Sigmoid colon (tissue), 7 donors: Measurements from ENCODE around the gene FXYD2. TPM values are rescaled to one million over a fixed set of nuclear protein-coding genes. Genes with fewer than 3 reads are reported as not detected.
"Not testable (repeated sequence)": the region's sequence is repeated elsewhere in the genome, so short reads cannot be mapped to it uniquely, and the experiment has no call there.

Experiments used
- DNase-seq: peaks from one replicate; pipeline ENCODE4 v3.0.0-alpha.2; 2019
- H3K27ac ChIP-seq, 4 donors: fragments of 200-600 bp; sonication (generic); one replicate each; pipeline ENCODE4 v1.5.1; 2016 to 2019; ENCODE audit warnings: mild to moderate bottlenecking in 1 of 4
- H3K27me3 ChIP-seq, 3 donors: fragments of 200-600 bp; sonication (generic); one replicate each; pipeline ENCODE4 v1.5.1; 2019; ENCODE audit warnings: mild to moderate bottlenecking in 1 of 3
- H3K36me3 ChIP-seq, 4 donors: fragments of 200-600 bp; sonication (generic); one replicate each; pipeline ENCODE4 v1.5.1; 2016 to 2019
- H3K4me1 ChIP-seq, 4 donors: fragments of 200-600 bp; sonication (generic); one replicate each; pipeline ENCODE4 v1.5.1; 2017 to 2019
- H3K4me3 ChIP-seq, 4 donors: fragments of 200-600 bp; sonication (generic); one replicate each; pipeline ENCODE4 v1.5.1; 2017 to 2019; ENCODE audit warnings: mild to moderate bottlenecking in 2 of 4, moderate library complexity in 1 of 4
- H3K9me3 ChIP-seq, 4 donors: fragments of 200-600 bp in 3 of 4; sonication (generic) in 3 of 4; one replicate each; pipeline versions ENCODE4 v1.5.1 to v1.6.1; 2013 to 2019
- EP300 ChIP-seq, 4 donors: sonication (generic); formaldehyde crosslinking; IDR thresholded peaks; one replicate each; pipeline ENCODE4 v1.6.1; 2017; ENCODE audit warnings: antibody characterized with exemption in 4 of 4
- POLR2A ChIP-seq, 2 donors: fragments of 450-650 bp; IDR thresholded peaks; one replicate each; pipeline ENCODE4 v1.6.1; 2016; ENCODE audit warnings: antibody characterized with exemption in 2 of 2, mild to moderate bottlenecking in 2 of 2, moderate library complexity in 2 of 2
- POLR2AphosphoS5 ChIP-seq, 4 donors: sonication (generic); formaldehyde crosslinking; IDR thresholded peaks; one replicate each; pipeline ENCODE4 v1.6.1; 2017; ENCODE audit warnings: antibody characterized with exemption in 4 of 4
- WGBS, 2 donors: extraction: QIAGEN DNeasy Blood & Tissue Kit; methylation state at CpG; one replicate each; pipeline ENCODE4 v1.1.7; 2013; 5-methylcytosine and 5-hydroxymethylcytosine counted together
- intact Hi-C: fragments of 100-400 bp; cut with DNase I; formaldehyde crosslinking; loops from one replicate; pipeline ENCODE4 v1.15.1; 2023
- polyA plus RNA-seq, 3 donors: library from polyadenylated mRNA; stranded (reverse); fragments of 200-250 nt; gene quantifications; one replicate each; pipeline ENCODE4 v1.2.3, GENCODE V29; 2013
- total RNA-seq, 4 donors: library from RNA; depleted of rRNA; stranded (reverse); fragments of >200 nt; gene quantifications; one replicate each; pipeline ENCODE4 v1.1.0, GENCODE V29; 2016
- TF ChIP-seq, protein P1 (sequence below), 4 experiments: fragments of 450-650 bp in 3 of 4; fragments of 200-600 bp in 1 of 4; IDR thresholded peaks; one replicate each; pipeline ENCODE4 v1.5.1; 2016 to 2019; ENCODE audit warnings: antibody characterized with exemption in 4 of 4, mild to moderate bottlenecking in 3 of 4, moderate library complexity in 2 of 4
- donor health status: healthy with polysubstance abuse.
- donor health status: Bipolar disorder and iron deficiency.
- donor health status: healthy.

FXYD2 gene
- total and polyA plus RNA-seq, 7 donors = 3.2 to 6.6 (median 4.2) TPM; not detected in 1

DNA sequence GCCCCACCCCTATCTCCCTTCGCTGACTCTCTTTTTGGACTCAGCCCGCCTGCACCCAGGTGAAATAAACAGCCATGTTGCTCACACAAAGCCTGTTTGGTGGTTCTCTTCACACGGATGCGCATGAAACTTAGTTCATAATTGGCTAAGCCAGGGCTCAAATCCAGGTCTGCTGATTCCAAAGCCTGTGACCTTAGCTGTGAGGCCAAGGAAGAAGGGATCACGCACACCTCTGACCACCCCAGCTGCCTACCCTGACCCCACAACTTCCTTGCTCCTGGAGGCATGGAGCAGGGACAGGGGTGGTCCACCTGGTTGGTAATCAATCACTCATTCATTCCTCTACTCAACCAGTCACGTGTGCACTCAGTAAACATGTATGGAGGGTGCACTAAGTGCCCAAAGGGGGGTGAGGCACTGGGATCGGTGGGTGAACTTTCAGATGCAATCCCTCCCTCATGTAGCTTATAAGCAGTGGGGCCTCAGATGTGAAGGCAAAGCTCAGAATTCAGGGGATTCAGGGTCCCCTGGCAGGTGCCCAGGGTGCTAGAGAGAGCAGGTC, 10.3 kb downstream of the FXYD2 start:
- Histone ChIP-seq H3K27me3 (no peaks in the 10 kb centered on the region), H3K36me3 (no peaks in the 10 kb centered on the region), H3K9me3 (no peaks in the 10 kb centered on the region), H3K4me1 (peaks cover 0 to 35% (median 31%) of the 10 kb centered on the region in 4 donors), H3K4me3 (no peak overlapping the region), H3K27ac (peak overlapping the region in 1 of 4 donors; percentile 34)
- DNase-seq = no peak
- intact Hi-C loops = no loop called here
- 38 to 63% methylated on average over 7 of the region's 7 CpGs for WGBS, 2 donors
- no peak for TF ChIP-seq POLR2A (IDR thresholded peaks at IDR 0.05)
- TF ChIP-seq, protein P1, sequence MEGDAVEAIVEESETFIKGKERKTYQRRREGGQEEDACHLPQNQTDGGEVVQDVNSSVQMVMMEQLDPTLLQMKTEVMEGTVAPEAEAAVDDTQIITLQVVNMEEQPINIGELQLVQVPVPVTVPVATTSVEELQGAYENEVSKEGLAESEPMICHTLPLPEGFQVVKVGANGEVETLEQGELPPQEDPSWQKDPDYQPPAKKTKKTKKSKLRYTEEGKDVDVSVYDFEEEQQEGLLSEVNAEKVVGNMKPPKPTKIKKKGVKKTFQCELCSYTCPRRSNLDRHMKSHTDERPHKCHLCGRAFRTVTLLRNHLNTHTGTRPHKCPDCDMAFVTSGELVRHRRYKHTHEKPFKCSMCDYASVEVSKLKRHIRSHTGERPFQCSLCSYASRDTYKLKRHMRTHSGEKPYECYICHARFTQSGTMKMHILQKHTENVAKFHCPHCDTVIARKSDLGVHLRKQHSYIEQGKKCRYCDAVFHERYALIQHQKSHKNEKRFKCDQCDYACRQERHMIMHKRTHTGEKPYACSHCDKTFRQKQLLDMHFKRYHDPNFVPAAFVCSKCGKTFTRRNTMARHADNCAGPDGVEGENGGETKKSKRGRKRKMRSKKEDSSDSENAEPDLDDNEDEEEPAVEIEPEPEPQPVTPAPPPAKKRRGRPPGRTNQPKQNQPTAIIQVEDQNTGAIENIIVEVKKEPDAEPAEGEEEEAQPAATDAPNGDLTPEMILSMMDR (IDR thresholded peaks at IDR 0.05) = no peak
- no peak for TF ChIP-seq EP300 (IDR thresholded peaks at IDR 0.05)
- no peak for TF ChIP-seq POLR2AphosphoS5 (IDR thresholded peaks at IDR 0.05)

DNA sequence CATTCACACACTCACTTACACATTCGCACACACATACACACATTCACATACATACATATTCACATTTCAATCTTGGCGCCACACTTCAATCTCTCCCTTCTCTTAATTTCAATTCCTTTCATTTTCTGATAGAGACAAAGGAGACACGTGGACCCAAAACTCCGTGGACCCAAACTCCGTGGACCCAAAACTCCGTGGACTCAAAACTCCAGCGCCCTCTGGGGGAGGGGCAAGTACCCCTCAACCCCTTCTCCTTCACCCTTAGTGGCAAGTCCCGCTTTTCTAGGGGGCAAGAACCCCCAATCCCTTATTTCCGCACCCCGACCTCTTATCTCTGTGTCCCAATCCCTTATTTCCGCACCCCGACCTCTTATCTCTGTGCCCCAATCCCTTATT, 14.5 kb downstream of the FXYD2 start:
- 83 to 94% methylated on average over 12 of the region's 12 CpGs for WGBS, 2 donors
- not testable (repeated sequence) for H3K9me3 ChIP-seq, H3K4me1 ChIP-seq

DNA sequence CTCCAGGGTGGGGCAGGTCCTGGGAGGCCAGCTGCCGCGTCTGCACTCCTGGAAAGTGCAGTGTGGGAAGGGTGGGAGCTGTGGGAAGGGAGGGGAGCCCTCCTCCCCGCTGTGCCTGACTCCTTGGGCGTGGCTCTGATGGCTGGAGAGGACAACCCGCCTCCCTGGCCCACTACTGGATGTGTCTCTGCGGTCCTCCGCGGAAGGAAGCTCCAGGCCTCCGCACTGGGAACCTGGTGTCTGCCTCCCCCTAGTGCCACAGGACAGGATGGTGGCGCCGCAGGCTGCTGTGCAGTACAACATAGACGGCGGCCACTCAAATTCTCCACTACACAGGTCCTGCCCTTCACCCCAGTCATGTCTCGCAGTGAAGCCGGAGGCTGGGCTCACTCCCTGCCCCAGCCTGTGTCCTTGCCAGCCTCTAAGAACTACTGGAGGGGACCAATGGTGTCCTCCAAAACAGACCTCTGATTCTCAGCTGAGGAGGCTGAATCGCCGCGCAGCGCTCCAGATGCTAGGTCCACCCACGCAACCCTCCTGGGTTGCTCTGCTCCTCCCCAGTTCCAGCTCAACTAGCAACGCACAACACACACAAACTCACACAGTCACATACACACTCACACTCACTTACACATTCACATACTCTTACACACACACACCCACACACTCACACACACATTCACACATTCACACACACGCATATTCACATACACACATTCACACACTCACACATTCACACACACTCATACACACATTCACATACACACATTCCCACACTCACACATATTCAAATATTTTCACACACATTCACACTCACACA, 15.1 kb downstream of the FXYD2 start:
- H3K9me3 ChIP-seq = no peaks in the 10 kb centered on the region
- H3K36me3 ChIP-seq = no peaks in the 10 kb centered on the region
- intact Hi-C loops = no loop called here
- no peak overlapping the region for H3K4me3 ChIP-seq
- WGBS, 2 donors = 20 to 38% methylated on average over 22 of the region's 22 CpGs
- H3K4me1 ChIP-seq = peaks cover 0 to 3% (median under 1%) of the 10 kb centered on the region in 4 donors
- peak; percentile 88 for DNase-seq
- TF ChIP-seq EP300 (IDR thresholded peaks at IDR 0.05) (no peak), POLR2AphosphoS5 (IDR thresholded peaks at IDR 0.05) (no peak), POLR2A (IDR thresholded peaks at IDR 0.05) (no peak)
- TF ChIP-seq, protein P1 (IDR thresholded peaks at IDR 0.05) = peak; percentile 27 to 38 (median 28)
- peak overlapping the region in 3 of 4 donors; percentile 16 to 52 (median 43) for H3K27ac ChIP-seq
- no peaks in the 10 kb centered on the region for H3K27me3 ChIP-seq

More for the DNA sequence above, 14.5 kb downstream of the FXYD2 start:
- intact Hi-C loops, H3K4me3 ChIP-seq, DNase-seq, H3K36me3 ChIP-seq, H3K27me3 ChIP-seq: not testable (repeated sequence)
- H3K27ac ChIP-seq = peak overlapping the region in 1 of 4 donors; percentile 52

DNA sequence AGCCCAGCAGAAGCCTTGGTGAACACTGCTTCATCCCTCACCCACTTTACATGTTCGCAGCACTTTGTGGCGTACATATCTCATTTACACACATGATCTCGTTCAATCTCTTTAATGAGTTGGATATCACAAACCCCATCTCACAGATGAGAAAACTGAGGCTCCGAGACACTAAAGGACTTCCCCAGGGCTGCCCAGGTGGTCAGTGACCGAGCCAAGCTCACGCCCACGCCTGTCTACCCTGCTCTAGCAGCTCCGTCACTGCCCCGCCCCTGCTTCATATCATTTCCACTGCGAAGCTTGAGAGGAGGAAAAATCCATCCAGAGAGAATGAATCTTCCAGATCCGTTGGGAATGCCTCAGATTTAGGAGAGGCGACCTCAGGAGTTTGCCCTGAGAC, 15.8 kb downstream of the FXYD2 start:
- intact Hi-C loops = no loop called here
- H3K27me3 ChIP-seq = no peaks in the 10 kb centered on the region
- H3K4me1 ChIP-seq = no peaks in the 10 kb centered on the region
- no peak for DNase-seq
- peak overlapping the region in 3 of 4 donors; percentile 16 to 52 (median 43) for H3K27ac ChIP-seq
- no peak for TF ChIP-seq EP300 (IDR thresholded peaks at IDR 0.05)
- TF ChIP-seq POLR2AphosphoS5 (IDR thresholded peaks at IDR 0.05) = no peak
- no peak for TF ChIP-seq POLR2A (IDR thresholded peaks at IDR 0.05)
- TF ChIP-seq, protein P1 (IDR thresholded peaks at IDR 0.05) = no peak
- WGBS, 2 donors = 27 to 68% methylated on average over 12 of the region's 12 CpGs
- no peaks in the 10 kb centered on the region for H3K36me3 ChIP-seq
- no peak overlapping the region for H3K4me3 ChIP-seq
- no peaks in the 10 kb centered on the region for H3K9me3 ChIP-seq
